GM10248 (cell line): ENCODE results near the gene EGFR.
"Not testable (repeated sequence)": the region's sequence is repeated elsewhere in the genome, so short reads cannot be mapped to it uniquely, and the experiment has no call there.

ENCODE experiments used
- CTCF ChIA-PET: fragments of 300-600 bp; sonication (Branson Sonifier 250); formaldehyde crosslinking; extraction: SDS; loops from one replicate; lab custom pipeline; 2021; ENCODE audit warnings: antibody characterized with exemption; lab: Yijun Ruan, JAX
- POLR2A ChIA-PET: fragments of 350-650 bp; sonication (Branson Sonifier 250); formaldehyde crosslinking; extraction: SDS; loops from one replicate; lab custom pipeline; 2020; ENCODE audit warnings: antibody characterized with exemption; lab: Yijun Ruan, JAX
- DNase-seq: peaks from one replicate; pipeline ENCODE4 v3.0.0; 2012; ENCODE audit errors: extremely low spot score
- CTCF ChIP-seq: IDR thresholded peaks from 2 replicates; pipeline ENCODE4 v1.5.1; 2012; ENCODE audit warnings: mild to moderate bottlenecking, low read depth; ENCODE audit errors: extremely low read depth, missing control alignments, control extremely low read depth

The EGFR gene

GRCh38 chr7:55161154-55161687 is 142.4 kb downstream of the EGFR start:
- no peak for DNase-seq
- POLR2A ChIA-PET, result no interaction called here
- CTCF ChIA-PET, result no interaction called here
- no peak for TF ChIP-seq CTCF

GRCh38 chr7:55162476-55162875 is 143.7 kb downstream of the EGFR start:
- no peak for DNase-seq
- TF ChIP-seq CTCF, result no peak
- ChIA-PET CTCF (no interaction called here), POLR2A (no interaction called here)

DNA sequence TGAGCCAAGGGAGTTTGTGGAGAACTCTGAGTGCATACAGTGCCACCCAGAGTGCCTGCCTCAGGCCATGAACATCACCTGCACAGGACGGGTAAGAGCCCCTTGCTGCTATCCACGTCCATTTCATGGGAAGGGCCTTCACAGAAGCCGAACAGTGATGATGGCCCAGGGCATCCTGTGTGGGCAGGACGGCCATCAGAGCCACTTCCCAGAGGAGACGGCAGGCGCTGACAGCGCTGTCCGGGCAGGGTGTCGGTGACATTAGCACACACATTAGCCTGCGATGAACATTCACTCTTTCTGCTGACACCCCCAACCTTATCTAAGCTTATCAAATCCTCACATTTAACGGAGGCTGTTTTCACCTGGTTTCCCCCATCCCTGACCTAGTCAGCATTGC is 144.9 kb downstream of the EGFR start:
- no peak for TF ChIP-seq CTCF
- ChIA-PET POLR2A (no interaction called here), CTCF (interaction anchor here (1.2 kb wide), 1 partner anchor 18 kb away, joined by 3 read pairs; no protein-coding TSS in a partner anchor)
- DNase-seq, result no peak

DNA sequence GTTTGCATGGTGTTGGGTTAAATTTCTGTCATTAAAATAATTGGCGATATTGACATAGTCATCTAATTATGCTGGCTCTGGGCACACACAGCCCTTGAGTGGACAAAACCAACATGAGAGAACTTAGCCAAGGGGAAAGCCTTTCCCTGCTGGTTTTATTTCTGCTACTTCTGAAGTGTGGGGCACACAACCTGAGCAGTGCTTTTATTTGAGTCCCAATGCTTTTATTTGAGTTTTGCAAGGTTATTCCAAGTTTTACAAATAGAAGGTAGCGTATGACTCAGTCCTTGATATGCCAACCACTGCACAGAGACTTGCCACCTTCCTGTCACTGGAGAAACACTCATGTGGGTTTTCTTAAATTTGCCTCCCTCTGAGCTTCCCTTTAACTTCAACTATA is 145.7 kb downstream of the EGFR start:
- ChIA-PET POLR2A (no interaction called here), CTCF (interaction anchor here (1.2 kb wide), 1 partner anchor 19 kb away, joined by 3 read pairs; no protein-coding TSS in a partner anchor)
- DNase-seq, result no peak
- TF ChIP-seq CTCF, result no peak

GRCh38 chr7:55165176-55165861 is 146.5 kb downstream of the EGFR start:
- ChIA-PET POLR2A (no interaction called here), CTCF (no interaction called here)
- no peak for TF ChIP-seq CTCF
- DNase-seq, result no peak

DNA sequence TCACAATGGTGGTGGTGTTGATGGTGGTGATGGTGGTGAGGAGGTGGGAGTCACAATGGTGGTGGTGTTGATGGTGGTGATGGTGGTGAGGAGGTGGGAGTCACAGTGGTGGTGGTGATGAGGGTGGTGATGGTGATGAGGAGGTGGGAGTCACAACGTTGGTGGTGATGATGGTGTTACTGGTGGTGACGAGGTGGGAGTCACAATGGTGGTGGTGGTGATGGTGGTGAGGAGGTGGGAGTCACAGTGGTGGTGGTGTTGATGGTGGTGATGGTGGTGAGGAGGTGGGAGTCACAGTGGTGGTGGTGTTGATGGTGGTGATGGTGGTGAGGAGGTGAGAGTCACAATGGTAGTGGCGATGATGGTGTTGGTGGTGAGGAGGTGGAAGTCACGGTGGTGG is 148.5 kb downstream of the EGFR start:
- DNase-seq, POLR2A ChIA-PET: not testable (repeated sequence)
- CTCF ChIA-PET, result interaction anchor here (0.9 kb wide), 1 partner anchor 10 kb away, joined by 3 read pairs; no protein-coding TSS in a partner anchor

DNA sequence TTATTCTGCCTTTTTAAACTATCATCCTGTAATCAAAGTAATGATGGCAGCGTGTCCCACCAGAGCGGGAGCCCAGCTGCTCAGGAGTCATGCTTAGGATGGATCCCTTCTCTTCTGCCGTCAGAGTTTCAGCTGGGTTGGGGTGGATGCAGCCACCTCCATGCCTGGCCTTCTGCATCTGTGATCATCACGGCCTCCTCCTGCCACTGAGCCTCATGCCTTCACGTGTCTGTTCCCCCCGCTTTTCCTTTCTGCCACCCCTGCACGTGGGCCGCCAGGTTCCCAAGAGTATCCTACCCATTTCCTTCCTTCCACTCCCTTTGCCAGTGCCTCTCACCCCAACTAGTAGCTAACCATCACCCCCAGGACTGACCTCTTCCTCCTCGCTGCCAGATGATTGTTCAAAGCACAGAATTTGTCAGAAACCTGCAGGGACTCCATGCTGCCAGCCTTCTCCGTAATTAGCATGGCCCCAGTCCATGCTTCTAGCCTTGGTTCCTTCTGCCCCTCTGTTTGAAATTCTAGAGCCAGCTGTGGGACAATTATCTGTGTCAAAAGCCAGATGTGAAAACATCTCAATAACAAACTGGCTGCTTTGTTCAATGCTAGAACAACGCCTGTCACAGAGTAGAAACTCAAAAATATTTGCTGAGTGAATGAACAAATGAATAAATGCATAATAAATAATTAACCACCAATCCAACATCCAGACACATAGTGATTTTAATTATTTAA is 151.7 kb downstream of the EGFR start:
- POLR2A ChIA-PET, result no interaction called here
- CTCF ChIA-PET, result interaction anchor here (1.8 kb wide), 1 partner anchor 397 kb away, joined by 4 read pairs; no protein-coding TSS in a partner anchor
- no peak for DNase-seq
- no peak for TF ChIP-seq CTCF
